Endothelial cell (in vitro differentiated cells): ENCODE data around the gene PRR14L. TPM values are rescaled to one million over a fixed set of nuclear protein-coding genes. Genes with fewer than 3 reads are reported as not detected.
"Not testable (repeated sequence)": the region's sequence is repeated elsewhere in the genome, so short reads cannot be mapped to it uniquely, and the experiment has no call there.

Experiments
- DNase-seq: peaks from one replicate; pipeline ENCODE4 v3.0.0; 2021; ENCODE audit warnings: low spot score
- H3K27ac Mint-ChIP-seq: one replicate; pipeline ENCODE4 v1.8.0; 2021; ENCODE audit warnings: mixed read lengths, inconsistent platforms; ENCODE audit not compliant: unreplicated experiment
- H3K27me3 Mint-ChIP-seq: one replicate; pipeline ENCODE4 v1.8.0; 2021; ENCODE audit warnings: mild to moderate bottlenecking, moderate library complexity, mixed read lengths, inconsistent platforms; ENCODE audit not compliant: unreplicated experiment
- H3K36me3 Mint-ChIP-seq: one replicate; pipeline ENCODE4 v1.8.0; 2021; ENCODE audit warnings: mild to moderate bottlenecking, low read depth, mixed read lengths, inconsistent platforms; ENCODE audit not compliant: unreplicated experiment
- H3K4me1 Mint-ChIP-seq: one replicate; pipeline ENCODE4 v1.8.0; 2021; ENCODE audit warnings: mild to moderate bottlenecking, mixed read lengths, inconsistent platforms; ENCODE audit not compliant: unreplicated experiment
- H3K4me3 Mint-ChIP-seq: one replicate; pipeline ENCODE4 v1.8.0; 2021; ENCODE audit warnings: mild to moderate bottlenecking, mixed read lengths, inconsistent platforms; ENCODE audit not compliant: unreplicated experiment
- H3K9me3 Mint-ChIP-seq: one replicate; pipeline ENCODE4 v1.8.0; 2021; ENCODE audit warnings: mixed read lengths, inconsistent platforms; ENCODE audit not compliant: unreplicated experiment
- total RNA-seq: library from RNA; stranded (reverse); fragmentation: NEBNext Ultra II Directional; extraction: Animal tissue kit (Norgen Biotek cat#: 25700); gene quantifications from one replicate; pipeline ENCODE4 v1.2.1, GENCODE V29; 2021; ENCODE audit not compliant: unreplicated experiment
- TF ChIP-seq, protein P1 (sequence below): fragments of 200-600 bp; sonication (generic); IDR thresholded peaks from one replicate; pipeline ENCODE4 v1.5.0; 2021; ENCODE audit warnings: antibody characterized with exemption; ENCODE audit not compliant: unreplicated experiment

The PRR14L gene
- total RNA-seq, 1 donor from 2014 or later = 76.9 TPM

DNA sequence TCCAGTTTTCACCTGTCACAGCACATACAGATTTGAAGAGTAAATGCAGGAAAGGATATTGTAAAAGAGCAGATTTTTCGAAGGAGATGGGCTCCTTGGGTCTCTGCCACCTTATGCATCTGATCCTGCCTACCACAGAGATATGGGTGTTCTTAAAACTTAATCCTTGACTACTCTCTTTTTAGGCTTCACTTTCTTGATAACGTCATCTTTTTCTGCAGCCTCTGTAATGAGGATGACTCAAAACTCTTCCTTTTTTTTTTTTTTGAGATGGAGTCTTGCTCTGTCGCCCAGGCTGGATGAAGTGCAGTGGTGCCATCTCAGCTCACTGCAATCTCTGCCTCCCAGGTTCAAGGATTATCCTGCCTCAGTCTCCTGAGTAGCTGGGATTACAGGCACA lies 7.8 kb downstream of the PRR14L start:
- Mint-ChIP-seq H3K27me3 (no peaks in the 10 kb centered on the region), H3K27ac (no peak overlapping the region), H3K4me1 (no peaks in the 10 kb centered on the region), H3K9me3 (no peaks in the 10 kb centered on the region), H3K4me3 (peak overlapping the region; percentile 42), H3K36me3 (peaks cover 6% of the 10 kb centered on the region)
- no peak for DNase-seq
- TF ChIP-seq, protein P1, sequence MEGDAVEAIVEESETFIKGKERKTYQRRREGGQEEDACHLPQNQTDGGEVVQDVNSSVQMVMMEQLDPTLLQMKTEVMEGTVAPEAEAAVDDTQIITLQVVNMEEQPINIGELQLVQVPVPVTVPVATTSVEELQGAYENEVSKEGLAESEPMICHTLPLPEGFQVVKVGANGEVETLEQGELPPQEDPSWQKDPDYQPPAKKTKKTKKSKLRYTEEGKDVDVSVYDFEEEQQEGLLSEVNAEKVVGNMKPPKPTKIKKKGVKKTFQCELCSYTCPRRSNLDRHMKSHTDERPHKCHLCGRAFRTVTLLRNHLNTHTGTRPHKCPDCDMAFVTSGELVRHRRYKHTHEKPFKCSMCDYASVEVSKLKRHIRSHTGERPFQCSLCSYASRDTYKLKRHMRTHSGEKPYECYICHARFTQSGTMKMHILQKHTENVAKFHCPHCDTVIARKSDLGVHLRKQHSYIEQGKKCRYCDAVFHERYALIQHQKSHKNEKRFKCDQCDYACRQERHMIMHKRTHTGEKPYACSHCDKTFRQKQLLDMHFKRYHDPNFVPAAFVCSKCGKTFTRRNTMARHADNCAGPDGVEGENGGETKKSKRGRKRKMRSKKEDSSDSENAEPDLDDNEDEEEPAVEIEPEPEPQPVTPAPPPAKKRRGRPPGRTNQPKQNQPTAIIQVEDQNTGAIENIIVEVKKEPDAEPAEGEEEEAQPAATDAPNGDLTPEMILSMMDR = no peak

DNA sequence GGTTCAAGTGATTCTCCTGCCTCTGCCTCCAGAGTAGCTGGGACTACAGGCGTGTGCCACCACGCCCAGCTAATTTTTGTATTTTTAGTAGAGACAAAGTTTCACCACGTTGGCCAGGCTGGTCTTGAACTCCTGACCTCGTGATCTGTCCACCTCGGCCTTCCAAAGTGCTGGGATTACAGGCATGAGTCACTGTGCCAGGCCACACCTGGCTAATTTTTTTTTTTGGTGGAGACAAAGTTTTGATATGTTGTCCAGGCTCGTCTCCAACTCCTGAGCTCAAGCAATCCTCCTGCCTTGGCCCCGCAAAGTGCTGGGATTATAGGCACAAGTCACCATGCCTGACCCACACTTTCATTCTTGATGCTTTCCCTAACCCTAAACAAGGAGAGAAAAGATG lies 9.6 kb downstream of the PRR14L start:
- H3K4me1 Mint-ChIP-seq, DNase-seq, H3K36me3 Mint-ChIP-seq, H3K27ac Mint-ChIP-seq, H3K27me3 Mint-ChIP-seq, H3K4me3 Mint-ChIP-seq, H3K9me3 Mint-ChIP-seq: not testable (repeated sequence)

DNA sequence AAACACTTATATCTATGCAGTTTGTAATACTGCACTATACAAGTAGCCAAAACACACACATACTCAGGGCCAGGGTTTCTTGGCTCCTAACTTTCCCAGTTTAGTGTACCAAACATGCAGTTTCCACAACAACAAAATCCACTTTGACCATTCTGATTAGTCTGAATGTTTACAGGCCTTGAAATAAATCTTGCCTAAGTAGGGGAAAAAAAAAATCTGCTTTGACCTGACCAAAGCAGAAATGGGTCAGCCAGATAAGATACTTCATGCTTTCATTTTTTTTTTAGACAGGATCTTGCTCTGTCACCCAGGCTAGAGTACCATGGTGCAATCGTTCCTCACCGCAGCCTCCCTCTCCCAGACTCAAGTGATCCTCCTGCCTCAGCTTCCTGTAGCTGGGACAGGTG lies 10.1 kb downstream of the PRR14L start:
- Mint-ChIP-seq H3K4me1 (no peaks in the 10 kb centered on the region), H3K4me3 (no peak overlapping the region), H3K36me3 (peaks cover 6% of the 10 kb centered on the region), H3K27ac (no peak overlapping the region), H3K9me3 (no peaks in the 10 kb centered on the region), H3K27me3 (no peaks in the 10 kb centered on the region)
- no peak for DNase-seq
- TF ChIP-seq, protein P1 = no peak

DNA sequence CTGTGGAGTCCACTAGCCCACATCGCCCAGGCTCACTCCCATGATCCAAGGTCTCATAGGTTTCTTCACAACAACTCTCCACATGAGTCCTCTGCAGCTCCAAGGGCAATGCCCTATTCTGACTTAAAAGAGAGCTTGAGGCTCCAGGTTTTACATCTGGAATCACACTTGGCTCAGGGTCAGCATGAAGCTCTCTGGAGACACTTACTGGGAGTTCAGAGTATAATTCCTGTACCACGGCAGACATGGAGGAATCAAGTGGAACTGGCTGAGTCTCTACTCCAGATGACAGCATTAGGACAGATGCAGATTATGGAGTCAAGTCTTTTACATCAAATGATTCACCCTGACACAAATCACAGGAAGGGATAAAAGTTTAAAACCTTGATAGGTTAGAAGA lies 11.4 kb downstream of the PRR14L start:
- TF ChIP-seq, protein P1 = no peak
- H3K4me1 Mint-ChIP-seq = no peaks in the 10 kb centered on the region
- no peak overlapping the region for H3K27ac Mint-ChIP-seq
- H3K9me3 Mint-ChIP-seq = no peaks in the 10 kb centered on the region
- no peak overlapping the region for H3K4me3 Mint-ChIP-seq
- DNase-seq = no peak
- no peaks in the 10 kb centered on the region for H3K27me3 Mint-ChIP-seq
- peaks cover 4% of the 10 kb centered on the region for H3K36me3 Mint-ChIP-seq

DNA sequence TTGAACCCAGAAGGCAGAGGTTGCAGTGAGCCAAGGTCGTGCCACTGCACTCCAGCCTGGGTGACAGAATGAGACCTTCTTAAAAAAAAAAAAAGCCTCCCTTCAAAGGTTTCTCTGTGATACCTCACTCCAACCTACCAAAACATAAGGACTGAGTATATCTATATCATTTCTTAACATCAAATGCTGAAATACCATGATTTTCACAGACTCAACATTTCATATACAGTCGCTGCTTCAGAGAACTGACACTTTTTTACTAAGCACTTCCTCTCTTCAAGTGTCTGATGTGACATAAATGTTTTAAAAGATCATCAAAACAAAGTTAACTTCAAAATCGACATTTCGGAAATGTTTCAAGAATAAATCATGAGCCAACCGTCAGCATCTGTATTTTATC lies 12.0 kb downstream of the PRR14L start:
- H3K27ac Mint-ChIP-seq = no peak overlapping the region
- H3K4me3 Mint-ChIP-seq = no peak overlapping the region
- no peaks in the 10 kb centered on the region for H3K27me3 Mint-ChIP-seq
- H3K36me3 Mint-ChIP-seq = peaks cover 4% of the 10 kb centered on the region
- TF ChIP-seq, protein P1 = no peak
- H3K9me3 Mint-ChIP-seq = no peaks in the 10 kb centered on the region
- H3K4me1 Mint-ChIP-seq = no peaks in the 10 kb centered on the region
- DNase-seq = no peak

DNA sequence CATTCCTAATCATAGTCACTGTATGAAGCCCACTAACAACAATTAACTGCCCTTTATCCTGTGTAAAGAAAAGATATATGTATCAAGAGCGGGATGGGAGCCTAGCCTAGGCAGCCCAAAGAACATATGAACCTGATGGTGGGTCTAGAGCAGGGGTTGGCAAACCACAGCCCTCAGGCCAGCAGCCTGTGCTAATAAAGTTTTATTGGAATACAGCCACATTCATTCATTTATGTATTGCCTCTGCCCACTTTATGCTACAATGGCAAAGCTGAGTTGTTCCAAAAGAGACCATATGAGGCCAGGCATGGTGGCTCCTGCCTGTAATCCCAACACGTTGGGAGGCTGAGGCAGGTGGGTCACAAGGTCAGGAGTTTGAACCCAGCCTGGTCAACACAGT lies 13.5 kb downstream of the PRR14L start:
- Mint-ChIP-seq H3K4me1 (no peaks in the 10 kb centered on the region), H3K4me3 (no peak overlapping the region), H3K27ac (no peak overlapping the region), H3K27me3 (no peaks in the 10 kb centered on the region), H3K9me3 (no peaks in the 10 kb centered on the region), H3K36me3 (peaks cover 4% of the 10 kb centered on the region)
- no peak for DNase-seq
- TF ChIP-seq, protein P1 = no peak
